HL-60 (cell line): ENCODE results near the gene NUP210.

ENCODE experiments used
- DNase-seq, 2 experiments: peaks; one replicate each; pipeline ENCODE4 v3.0.0-alpha.2; 2010 to 2020; ENCODE audit warnings: low read depth in 1 of 2, low spot score in 1 of 2
- H3K27ac ChIP-seq: fragments of 250-450 bp; sonication (Bioruptor Pico); replicated peaks from 2 replicates; pipeline ENCODE4 v1.5.1; 2020; ENCODE audit warnings: mild to moderate bottlenecking, moderate library complexity
- H3K27me3 ChIP-seq: fragments of 250-450 bp; sonication (Bioruptor Pico); 2 replicates; pipeline ENCODE4 v1.5.1; 2021; ENCODE audit warnings: mild to moderate bottlenecking, moderate library complexity; ENCODE audit not compliant: insufficient read depth, poor library complexity, severe bottlenecking
- H3K4me3 ChIP-seq: replicated peaks from 2 replicates; pipeline ENCODE4 v1.5.1; 2011; ENCODE audit warnings: mild to moderate bottlenecking, control low read depth, low read length; ENCODE audit not compliant: insufficient read depth
- CTCF ChIP-seq: IDR thresholded peaks from one replicate; pipeline ENCODE4 v1.5.1; 2011; ENCODE audit warnings: low read length, control low read depth, inconsistent platforms; ENCODE audit not compliant: insufficient read depth
- GABPA ChIP-seq: IDR thresholded peaks from 2 replicates; pipeline ENCODE4 v1.6.1; 2012; ENCODE audit warnings: low read depth
- POLR2AphosphoS5 ChIP-seq: IDR thresholded peaks from 2 replicates; pipeline ENCODE4 v1.6.1; 2012; ENCODE audit warnings: low read depth
- REST ChIP-seq: IDR thresholded peaks from 2 replicates; pipeline ENCODE4 v1.6.1; 2012; ENCODE audit warnings: low read depth; ENCODE audit not compliant: insufficient replicate concordance
- SPI1 ChIP-seq: IDR thresholded peaks from 2 replicates; pipeline ENCODE4 v1.6.1; 2012; ENCODE audit warnings: low read depth, mild to moderate bottlenecking, borderline replicate concordance

The NUP210 gene

GRCh38 chr3:13268120-13268519, 152.0 kb downstream of the NUP210 start:
- no peak for TF ChIP-seq GABPA
- TF ChIP-seq SPI1, result no peak
- no peak for TF ChIP-seq CTCF
- no peak for TF ChIP-seq REST
- no peak for DNase-seq
- Histone ChIP-seq H3K27ac (no peak overlapping the region), H3K4me3 (no peak overlapping the region), H3K27me3 (peaks cover 2% of the 10 kb centered on the region)

GRCh38 chr3:13266651-13267362, 153.3 kb downstream of the NUP210 start:
- Histone ChIP-seq H3K27ac (no peak overlapping the region), H3K27me3 (peaks cover 2% of the 10 kb centered on the region), H3K4me3 (no peak overlapping the region)
- no peak for DNase-seq
- TF ChIP-seq REST, result no peak
- no peak for TF ChIP-seq POLR2AphosphoS5
- TF ChIP-seq CTCF, result no peak
- TF ChIP-seq GABPA, result no peak
- TF ChIP-seq SPI1, result no peak
